ENCODE measurements around the gene NMNAT3. TPM values are rescaled to one million over a fixed set of nuclear protein-coding genes. Genes with fewer than 3 reads are reported as not detected.
"Not testable (repeated sequence)": the region's sequence is repeated elsewhere in the genome, so short reads cannot be mapped to it uniquely, and the experiment has no call there.

NMNAT3 gene
- total RNA-seq, 4 donors from 2014 or later, result 10.3 to 16.5 (median 12.6) TPM

- TF ChIP-seq CTCF (IDR thresholded peaks at IDR 0.05) (no peak), POLR2A (IDR thresholded peaks at IDR 0.05) (no peak)
- H3K27ac ChIP-seq, result peak overlapping the region; percentile 49 to 58 (median 55)
- peaks cover 12 to 19% of the 10 kb centered on the region in 2 donors for H3K4me1 ChIP-seq
- no peaks in the 10 kb centered on the region for H3K9me3 ChIP-seq
- peak; percentile 84 to 90 for DNase-seq
- no peaks in the 10 kb centered on the region for H3K36me3 ChIP-seq
- H3K4me3 ChIP-seq (replicated peaks in 1 of 3), result no peak overlapping the region
- no peaks in the 10 kb centered on the region for H3K27me3 ChIP-seq
- WGBS, 2 donors, result 23 to 37% methylated on average over 4 of the region's 4 CpGs
- intact Hi-C loops (cut with DNase I), result no loop called here
Measured at GRCh38 chr3:139585820-139586219, 92.0 kb downstream of the NMNAT3 start.

- H3K27ac ChIP-seq; DNase-seq; H3K36me3 ChIP-seq; intact Hi-C loops (cut with DNase I); H3K27me3 ChIP-seq; H3K9me3 ChIP-seq; H3K4me3 ChIP-seq (replicated peaks in 1 of 3): not testable (repeated sequence)
- H3K4me1 ChIP-seq, result peaks cover 12 to 19% of the 10 kb centered on the region in 2 donors
- 97 to 98% methylated on average over 12 of the region's 12 CpGs for WGBS, 2 donors
Measured at GRCh38 chr3:139583651-139584050, 94.1 kb downstream of the NMNAT3 start.

- Histone ChIP-seq H3K4me3 (replicated peaks in 1 of 3) (no peak overlapping the region), H3K27me3 (no peaks in the 10 kb centered on the region), H3K9me3 (no peaks in the 10 kb centered on the region), H3K4me1 (peaks cover 0 to 6% of the 10 kb centered on the region in 2 donors), H3K36me3 (no peaks in the 10 kb centered on the region), H3K27ac (no peak overlapping the region)
- TF ChIP-seq CTCF (IDR thresholded peaks at IDR 0.05), result no peak
- TF ChIP-seq POLR2A (IDR thresholded peaks at IDR 0.05), result no peak
- 93 to 95% methylated on average over 7 of the region's 7 CpGs for WGBS, 2 donors
- intact Hi-C loops (cut with DNase I), result no loop called here
- DNase-seq, result no peak
Measured at GRCh38 chr3:139578783-139579182, 99.0 kb downstream of the NMNAT3 start.

- H3K4me1 ChIP-seq, result peaks cover 0 to 11% of the 10 kb centered on the region in 2 donors
- intact Hi-C loops (cut with DNase I), result no loop called here
- H3K27ac ChIP-seq, result no peak overlapping the region
- no peaks in the 10 kb centered on the region for H3K27me3 ChIP-seq
- no peaks in the 10 kb centered on the region for H3K9me3 ChIP-seq
- H3K4me3 ChIP-seq (replicated peaks in 1 of 3), result no peak overlapping the region
- DNase-seq, result no peak
- no peak for TF ChIP-seq CTCF (IDR thresholded peaks at IDR 0.05)
- TF ChIP-seq POLR2A (IDR thresholded peaks at IDR 0.05), result no peak
- H3K36me3 ChIP-seq, result no peaks in the 10 kb centered on the region
Measured at GRCh38 chr3:139577909-139578308, 99.9 kb downstream of the NMNAT3 start.

- WGBS, 2 donors, result 95 to 97% methylated on average over 2 of the region's 2 CpGs
- H3K36me3 ChIP-seq, result no peaks in the 10 kb centered on the region
- no peak overlapping the region for H3K4me3 ChIP-seq (replicated peaks in 1 of 3)
- no peaks in the 10 kb centered on the region for H3K9me3 ChIP-seq
- no peak for DNase-seq
- intact Hi-C loops (cut with DNase I), result no loop called here
- H3K27me3 ChIP-seq, result no peaks in the 10 kb centered on the region
- peaks cover 0 to 11% of the 10 kb centered on the region in 2 donors for H3K4me1 ChIP-seq
- TF ChIP-seq CTCF (IDR thresholded peaks at IDR 0.05), result no peak
- no peak for TF ChIP-seq POLR2A (IDR thresholded peaks at IDR 0.05)
- H3K27ac ChIP-seq, result no peak overlapping the region
Measured at GRCh38 chr3:139577346-139577745, 100.4 kb downstream of the NMNAT3 start.

All from thyroid gland (tissue), 4 donors.